Muscle of leg (tissue), 16 donors: ENCODE measurements around the gene EPSTI1. TPM values are rescaled to one million over a fixed set of nuclear protein-coding genes. Genes with fewer than 3 reads are reported as not detected.
"Not testable (repeated sequence)": the region's sequence is repeated elsewhere in the genome, so short reads cannot be mapped to it uniquely, and the experiment has no call there.

Experiments
- DNase-seq: peaks from one replicate; pipeline ENCODE4 v3.0.0; 2013
- H3K27ac ChIP-seq: one replicate; pipeline ENCODE4 v1.5.1; 2013; ENCODE audit warnings: mild to moderate bottlenecking, low read length, control low read depth
- H3K27me3 ChIP-seq: one replicate; pipeline ENCODE4 v1.6.1; 2013; ENCODE audit warnings: low read length; ENCODE audit not compliant: control insufficient read depth, insufficient read depth
- H3K36me3 ChIP-seq: one replicate; pipeline ENCODE4 v1.6.1; 2013; ENCODE audit warnings: low read length; ENCODE audit not compliant: control insufficient read depth, insufficient read depth
- H3K4me1 ChIP-seq: one replicate; pipeline ENCODE4 v1.6.1; 2013; ENCODE audit warnings: low read length; ENCODE audit not compliant: control insufficient read depth, insufficient read depth
- H3K4me3 ChIP-seq: one replicate; pipeline ENCODE4 v1.5.1; 2013; ENCODE audit warnings: low read length, control low read depth
- H3K9me3 ChIP-seq: replicated peaks from 2 replicates; pipeline ENCODE4 v1.6.1; 2013; ENCODE audit warnings: low read depth, low read length; ENCODE audit not compliant: control insufficient read depth
- WGBS: methylation state at CpG from one replicate; pipeline ENCODE4 v1.1.5; 2013; ENCODE audit warnings: missing lambda C conversion rate; ENCODE audit not compliant: insufficient coverage; 5-methylcytosine and 5-hydroxymethylcytosine counted together
- long read RNA-seq, 11 donors: transcript quantifications; one replicate each; lab custom pipeline, GENCODE V29; 2026
- polyA plus RNA-seq, 8 donors: library from polyadenylated mRNA; unstranded; fragments of 120-200 nt; gene quantifications; one replicate each; pipeline versions ENCODE4 v1.2.1 to v1.2.3, GENCODE V29; 2013; ENCODE audit warnings: inconsistent platforms in 1 of 8, low replicate concordance in 1 of 8; ENCODE audit not compliant: insufficient read length in 8 of 8, insufficient read depth in 1 of 8
- total RNA-seq: library from RNA; stranded (reverse); fragments of 120-200 nt; gene quantifications from one replicate; pipeline ENCODE4 v1.2.4, GENCODE V29; 2013

EPSTI1 gene, protein sequence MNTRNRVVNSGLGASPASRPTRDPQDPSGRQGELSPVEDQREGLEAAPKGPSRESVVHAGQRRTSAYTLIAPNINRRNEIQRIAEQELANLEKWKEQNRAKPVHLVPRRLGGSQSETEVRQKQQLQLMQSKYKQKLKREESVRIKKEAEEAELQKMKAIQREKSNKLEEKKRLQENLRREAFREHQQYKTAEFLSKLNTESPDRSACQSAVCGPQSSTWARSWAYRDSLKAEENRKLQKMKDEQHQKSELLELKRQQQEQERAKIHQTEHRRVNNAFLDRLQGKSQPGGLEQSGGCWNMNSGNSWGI
- total RNA-seq (2.7 TPM), polyA plus RNA-seq (10 to 100 TPM in 1 of 8 donors, 1 to 10 TPM in 7; 1.9 to 12.4 (median 2.5) TPM)
- long read RNA-seq, donor 1: 0 reads
- long read RNA-seq, donor 2: 0 reads
- long read RNA-seq, donor 3, partial matches to known transcripts: 0 of 2 reads
- long read RNA-seq, donor 3, other reads (novel, unspliced or antisense): 0 of 2 reads
- long read RNA-seq, donor 4: 0 reads
- long read RNA-seq, donor 5, partial matches to known transcripts: 0 of 1 reads
- long read RNA-seq, donor 5, other reads (novel, unspliced or antisense): 0 of 1 reads
- long read RNA-seq, donor 6, partial matches to known transcripts: 0 of 4 reads
- long read RNA-seq, donor 6, other reads (novel, unspliced or antisense): 0 of 4 reads
- long read RNA-seq, donor 7: 0 reads
- long read RNA-seq, donor 8: 0 reads
- long read RNA-seq, donor 9: 0 reads
- long read RNA-seq, donor 10, partial matches to known transcripts: 0 of 1 reads
- long read RNA-seq, donor 10, other reads (novel, unspliced or antisense): 0 of 1 reads
- long read RNA-seq, donor 11: 0 reads

DNA sequence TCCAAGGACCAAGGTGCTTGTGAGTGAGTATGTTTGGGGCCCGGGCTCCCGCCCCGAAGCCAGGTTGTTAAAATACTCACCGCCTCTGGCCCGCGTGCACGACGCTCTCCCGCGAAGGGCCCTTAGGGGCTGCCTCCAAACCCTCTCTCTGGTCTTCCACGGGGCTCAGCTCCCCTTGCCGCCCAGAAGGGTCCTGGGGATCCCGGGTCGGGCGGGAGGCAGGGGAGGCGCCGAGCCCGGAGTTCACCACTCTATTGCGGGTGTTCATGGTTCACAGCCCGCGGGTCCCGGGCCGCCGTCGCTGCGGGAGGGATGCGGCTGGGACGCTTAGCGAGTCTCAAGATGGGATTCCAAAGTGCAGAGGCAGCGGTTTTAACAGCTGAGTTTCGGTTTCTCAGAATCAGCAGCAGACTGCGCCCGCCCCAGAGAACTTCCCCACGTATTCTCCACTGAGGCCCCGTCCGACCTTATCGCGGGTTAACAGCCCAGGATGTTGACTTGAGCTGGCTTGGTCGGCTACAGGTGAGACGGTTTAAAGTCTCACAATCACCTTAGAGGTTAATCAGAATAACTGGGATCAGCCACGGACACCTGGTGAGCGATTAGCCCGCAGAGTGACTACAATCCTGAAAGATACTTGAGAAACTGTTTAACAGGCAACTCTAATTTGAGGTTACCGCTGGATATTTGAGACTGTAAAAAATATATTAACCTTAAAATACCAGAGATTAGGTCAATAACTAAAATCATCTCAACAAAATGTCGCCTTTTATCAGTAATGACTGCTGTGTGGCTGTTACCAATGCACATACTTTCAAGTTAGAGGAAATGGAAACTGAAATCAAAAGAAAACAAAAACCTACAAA, at the start of gene EPSTI1:
EPSTI1 (minus strand) TSS at position 344 of the 866 bp plus-strand sequence; CDS start at position 268, 76 bp downstream.
- 1% methylated on average over 37 of the region's 45 CpGs for WGBS
- Histone ChIP-seq H3K4me1 (peaks cover 11% of the 10 kb centered on the region), H3K4me3 (peak within 1 kb of the TSS; percentile 66), H3K27ac (peak within 1 kb of the TSS; percentile 88), H3K36me3 (no peaks in the 10 kb centered on the region), H3K27me3 (no peaks in the 10 kb centered on the region), H3K9me3 (no peaks in the 10 kb centered on the region)
- DNase-seq: peak; percentile 90

DNA sequence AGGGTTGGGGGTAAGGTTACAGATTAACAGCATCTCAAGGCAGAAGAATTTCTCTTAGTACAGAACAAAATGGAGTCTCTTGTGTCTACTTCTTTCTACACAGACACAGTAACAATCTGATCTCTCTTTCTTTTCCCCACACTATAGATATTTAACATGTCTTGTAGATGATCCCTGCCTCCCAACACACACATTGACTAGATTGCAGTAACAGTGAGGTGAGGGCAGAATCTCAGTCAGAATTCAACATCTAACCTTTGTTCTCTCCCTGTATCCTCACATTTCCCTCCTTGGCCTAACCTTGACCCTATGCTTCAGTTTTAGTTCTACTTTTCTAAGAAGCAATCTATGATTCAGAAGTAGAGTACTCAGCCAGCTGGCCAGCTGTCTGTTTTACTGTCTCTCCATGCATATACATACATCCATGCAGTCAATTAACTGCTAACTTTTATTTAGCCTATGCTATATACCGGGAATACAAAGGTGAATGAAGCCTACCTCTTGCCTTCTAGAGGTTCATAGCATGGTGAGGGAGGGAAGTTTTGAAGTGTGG, 49.4 kb upstream of the EPSTI1 start:
- no peak overlapping the region for H3K27ac ChIP-seq
- peaks cover 8% of the 10 kb centered on the region for H3K4me1 ChIP-seq
- no peaks in the 10 kb centered on the region for H3K9me3 ChIP-seq
- peaks cover 3% of the 10 kb centered on the region for H3K36me3 ChIP-seq
- no peaks in the 10 kb centered on the region for H3K27me3 ChIP-seq
- no peak overlapping the region for H3K4me3 ChIP-seq
- DNase-seq: no peak
- no CpG with 5 or more reads among the region's 1 CpG for WGBS

DNA sequence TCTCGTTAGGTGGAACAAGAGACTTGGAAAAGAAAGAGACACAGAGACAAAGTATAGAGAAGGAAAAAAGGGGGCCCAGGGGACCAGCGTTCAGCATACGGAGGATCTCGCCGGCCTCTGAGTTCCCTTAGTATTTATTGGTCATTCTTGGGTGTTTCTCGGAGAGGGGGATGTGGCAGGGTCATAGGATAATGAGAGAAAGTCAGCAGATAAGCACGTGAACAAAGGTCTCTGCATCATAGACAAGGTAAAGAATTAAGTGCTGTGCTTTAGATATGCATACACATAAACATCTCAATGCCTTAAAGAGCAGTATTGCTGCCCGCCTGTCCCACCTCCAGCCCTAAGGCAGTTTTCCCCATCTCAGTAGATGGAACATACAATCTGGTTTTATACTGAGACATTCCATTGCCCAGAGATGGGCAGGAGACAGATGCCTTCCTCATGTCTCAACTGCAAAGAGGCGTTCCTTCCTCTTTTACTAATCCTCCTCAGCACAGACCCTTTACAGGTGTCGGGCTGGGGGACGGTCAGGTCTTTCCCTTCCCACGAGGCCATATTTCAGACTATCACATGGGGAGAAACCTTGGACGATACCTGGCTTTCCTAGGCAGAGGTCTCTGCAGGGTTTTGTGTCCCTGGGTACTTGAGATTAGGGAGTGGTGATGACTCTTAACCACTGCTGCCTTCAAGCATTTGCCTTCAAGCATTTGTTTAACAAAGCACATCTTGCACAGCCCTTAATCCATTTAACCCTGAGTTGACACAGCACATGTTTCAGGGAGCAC, 48.7 kb upstream of the EPSTI1 start:
- H3K27me3 ChIP-seq, H3K4me3 ChIP-seq, H3K27ac ChIP-seq, H3K36me3 ChIP-seq, H3K4me1 ChIP-seq, H3K9me3 ChIP-seq, DNase-seq: not testable (repeated sequence)
- WGBS: 83% methylated on average over 5 of the region's 13 CpGs

DNA sequence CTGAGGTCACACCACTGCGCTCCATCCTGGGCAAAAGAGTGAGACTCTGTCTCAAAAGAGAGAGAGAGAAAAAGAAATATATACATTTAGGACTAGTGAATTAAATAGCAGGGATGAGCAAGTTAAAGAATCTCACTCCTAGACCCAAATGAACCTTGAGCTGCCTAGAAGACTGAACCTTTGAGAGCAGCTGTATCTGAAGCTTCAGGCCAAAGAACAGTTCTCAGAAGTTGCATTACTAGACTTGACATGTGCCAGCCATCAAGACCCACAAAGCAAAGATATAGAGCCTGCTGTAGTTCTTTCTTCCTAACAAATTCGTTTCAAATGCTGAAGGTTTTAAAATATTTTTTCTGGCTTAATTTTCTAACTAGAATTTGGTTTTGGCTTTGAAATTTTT, 47.9 kb upstream of the EPSTI1 start:
- Histone ChIP-seq H3K4me1 (peaks cover 9% of the 10 kb centered on the region), H3K4me3 (no peak overlapping the region), H3K36me3 (peaks cover 3% of the 10 kb centered on the region), H3K27me3 (no peaks in the 10 kb centered on the region), H3K9me3 (no peaks in the 10 kb centered on the region), H3K27ac (no peak overlapping the region)
- DNase-seq: no peak
- no CpG with 5 or more reads among the region's 2 CpGs for WGBS

DNA sequence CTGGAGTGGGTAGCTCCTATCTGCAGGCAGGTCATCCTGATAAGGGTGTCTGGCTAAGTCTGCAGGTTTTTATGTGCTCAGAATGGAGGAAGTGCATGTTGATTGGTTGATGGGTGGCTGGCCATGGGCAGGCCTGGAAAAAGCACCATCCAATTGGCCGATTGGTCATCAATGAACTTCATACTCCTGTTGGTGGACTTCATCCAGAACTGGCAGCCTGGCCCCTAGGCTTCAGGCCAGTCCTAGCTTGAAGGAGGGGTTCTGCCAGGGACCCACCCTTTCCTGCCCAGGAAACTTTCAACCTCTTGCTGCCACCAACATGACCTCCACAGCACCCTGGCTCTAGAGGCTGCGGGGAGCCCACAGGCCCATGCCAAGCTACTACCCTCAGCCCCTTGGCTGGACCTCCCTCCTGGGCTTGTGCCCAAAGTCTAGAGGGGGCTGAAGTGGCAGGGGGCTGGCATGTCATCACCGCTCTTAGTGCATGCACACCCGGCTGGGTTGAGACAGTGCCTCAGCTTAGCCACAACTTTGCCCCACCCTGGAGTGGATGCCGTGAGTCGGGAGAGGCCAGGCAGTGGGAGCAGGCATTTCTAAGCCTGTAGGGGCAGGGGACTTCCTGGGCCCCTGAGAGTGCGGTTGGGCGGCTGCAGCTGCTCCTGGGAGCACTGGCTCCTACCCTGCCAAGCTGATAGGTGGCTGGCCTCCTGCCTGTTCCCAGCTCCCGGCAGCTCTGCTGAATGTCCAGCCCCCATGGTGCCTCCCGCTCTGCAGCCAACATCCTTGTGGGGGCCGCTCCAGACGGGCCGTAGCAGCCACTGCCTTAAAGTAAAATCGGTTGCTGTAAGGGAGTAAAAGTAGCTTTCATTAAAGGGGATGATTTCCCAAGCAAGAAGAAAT, 44.6 kb upstream of the EPSTI1 start:
- H3K4me3 ChIP-seq: no peak overlapping the region
- WGBS: 44% methylated on average over 5 of the region's 14 CpGs

DNA sequence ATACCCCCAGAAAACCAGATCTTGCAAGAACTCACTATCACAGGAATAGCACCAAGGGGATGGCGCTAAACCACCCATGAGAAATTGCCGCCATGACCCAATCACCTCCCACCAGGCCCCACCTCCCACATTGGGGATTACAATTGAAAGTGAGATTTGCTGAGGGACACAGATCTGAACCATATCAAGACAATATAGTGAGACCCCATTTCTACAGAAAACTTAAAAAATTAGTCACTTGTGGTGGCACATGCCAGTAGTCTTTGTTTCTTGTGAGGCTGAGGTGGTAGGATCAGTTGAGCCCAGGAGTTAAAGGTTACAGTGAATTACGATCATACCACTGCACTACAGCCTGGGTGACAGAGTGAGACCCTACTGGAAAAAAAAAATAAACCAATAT, 41.0 kb upstream of the EPSTI1 start:
- DNase-seq: no peak
- peaks cover 8% of the 10 kb centered on the region for H3K36me3 ChIP-seq
- H3K27ac ChIP-seq: no peak overlapping the region
- H3K4me3 ChIP-seq: no peak overlapping the region
- WGBS: no CpG with 5 or more reads among the region's 3 CpGs
- peaks cover 8% of the 10 kb centered on the region for H3K4me1 ChIP-seq
- no peaks in the 10 kb centered on the region for H3K9me3 ChIP-seq
- H3K27me3 ChIP-seq: no peaks in the 10 kb centered on the region

More for the DNA sequence above, 44.6 kb upstream of the EPSTI1 start:
- Histone ChIP-seq H3K4me1 (peaks cover 8% of the 10 kb centered on the region), H3K27ac (no peak overlapping the region), H3K9me3 (no peaks in the 10 kb centered on the region), H3K36me3 (peaks cover 8% of the 10 kb centered on the region), H3K27me3 (no peaks in the 10 kb centered on the region)
- peak; percentile 18 for DNase-seq

DNA sequence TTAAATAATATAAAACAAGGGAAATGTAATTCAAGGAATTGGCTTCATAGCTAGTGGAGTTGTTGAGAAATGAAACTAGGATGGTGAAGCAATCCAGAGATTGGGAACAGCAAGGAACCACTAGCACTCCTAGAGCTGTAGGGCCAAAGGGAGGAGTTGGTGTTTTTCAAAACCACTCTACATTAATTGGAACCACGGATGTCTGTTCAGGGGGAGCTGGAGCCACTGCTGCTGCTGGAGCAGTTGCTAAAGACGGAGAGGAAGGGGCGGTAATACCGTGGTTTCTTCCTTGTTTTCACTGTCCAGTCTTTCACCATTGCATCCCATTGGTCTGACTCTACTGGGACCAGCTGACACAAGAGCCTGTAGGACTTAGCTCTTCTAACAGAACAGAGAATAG, 39.8 kb upstream of the EPSTI1 start:
- Histone ChIP-seq H3K36me3 (peaks cover 7% of the 10 kb centered on the region), H3K27ac (no peak overlapping the region), H3K27me3 (no peaks in the 10 kb centered on the region), H3K4me3 (no peak overlapping the region), H3K9me3 (no peaks in the 10 kb centered on the region), H3K4me1 (peaks cover 6% of the 10 kb centered on the region)
- WGBS: 57% methylated on average over 1 of the region's 4 CpGs
- no peak for DNase-seq

DNA sequence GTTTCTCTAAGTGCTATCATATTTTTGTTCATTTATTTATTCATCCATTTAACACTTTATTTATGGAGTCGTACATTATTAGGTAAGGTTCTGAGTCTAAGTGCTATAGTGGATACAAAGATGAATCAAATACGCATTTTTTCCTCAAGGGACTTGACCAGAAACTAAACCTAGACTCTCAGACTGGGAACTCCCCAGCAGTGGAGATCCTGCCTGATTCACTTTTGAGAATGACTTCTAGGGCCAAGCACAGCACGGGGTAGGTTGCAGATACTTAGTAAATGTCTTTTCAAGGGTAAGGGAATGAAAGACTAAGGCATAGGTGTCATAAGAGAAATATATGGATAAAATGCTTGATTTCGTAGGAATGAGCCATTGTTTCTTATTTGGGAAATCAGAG, 38.5 kb upstream of the EPSTI1 start:
- Histone ChIP-seq H3K27me3 (no peaks in the 10 kb centered on the region), H3K9me3 (no peaks in the 10 kb centered on the region), H3K36me3 (peaks cover 5% of the 10 kb centered on the region), H3K4me1 (no peaks in the 10 kb centered on the region), H3K4me3 (no peak overlapping the region), H3K27ac (no peak overlapping the region)
- no peak for DNase-seq
- 92% methylated on average over 2 of the region's 4 CpGs for WGBS
